Stimulated activated CD4-positive, alpha-beta T cell treated with anti-CD3 and anti-CD28 coated beads, Interleukin-15, amount 100 ng/mL, for 24 hours (primary cell): Measurements from ENCODE around the gene HFE.
"Not testable (repeated sequence)": the region's sequence is repeated elsewhere in the genome, so short reads cannot be mapped to it uniquely, and the experiment has no call there.

Source experiments
- DNase-seq: peaks from one replicate; pipeline ENCODE4 v3.0.0-alpha.2; 2020

The HFE gene

DNA sequence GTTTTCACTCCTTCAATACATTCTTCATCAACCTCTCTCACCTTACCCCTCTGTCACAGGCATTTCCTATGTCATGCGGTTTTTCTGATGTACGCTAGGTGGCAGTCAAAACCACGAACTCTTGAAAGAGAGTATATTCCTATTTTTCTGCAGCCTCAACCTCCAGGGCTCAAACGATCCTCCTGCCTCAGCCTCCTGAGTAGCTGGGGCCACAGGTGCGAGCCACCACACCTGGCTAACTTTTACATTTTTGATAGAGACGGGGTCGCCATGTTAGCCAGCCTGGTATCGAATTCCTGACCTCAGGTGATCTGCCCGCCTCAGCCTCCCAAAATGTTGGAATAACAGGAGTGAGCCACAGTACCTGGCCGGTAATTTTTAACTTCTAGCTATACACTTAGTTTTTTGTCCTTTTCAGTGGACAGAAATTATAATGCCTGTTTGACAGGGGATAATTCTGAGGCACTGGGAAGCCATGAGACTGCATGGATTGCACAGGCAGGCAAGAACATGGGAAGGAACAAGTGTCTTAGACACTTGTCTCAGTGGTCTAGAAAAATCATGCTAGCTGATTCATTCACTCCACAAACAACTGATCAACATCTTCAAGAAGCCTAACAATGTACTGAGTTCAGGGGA lies 22.5 kb upstream of the HFE start:
- peak; percentile 32 for DNase-seq

DNA sequence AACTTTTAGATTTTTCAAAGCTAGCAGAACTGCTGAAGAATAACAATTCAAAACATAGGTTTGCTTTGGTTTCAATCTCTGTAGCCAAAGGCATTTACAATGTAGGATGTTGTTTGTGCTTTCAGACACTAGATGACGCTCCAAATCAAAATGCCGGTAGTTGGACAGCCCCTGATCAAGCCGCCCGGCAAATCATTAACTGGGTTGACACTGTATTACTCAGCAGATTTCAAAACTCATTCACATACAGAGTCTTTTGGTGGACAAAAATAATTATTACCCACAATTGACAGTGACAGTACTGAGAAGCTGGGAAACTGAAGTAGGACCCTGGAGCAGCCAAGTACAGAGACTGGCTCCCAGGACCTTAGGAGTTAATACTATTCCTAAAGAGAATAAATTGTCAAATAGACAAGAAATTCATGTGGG lies 21.3 kb upstream of the HFE start:
- DNase-seq: peak; percentile 57

DNA sequence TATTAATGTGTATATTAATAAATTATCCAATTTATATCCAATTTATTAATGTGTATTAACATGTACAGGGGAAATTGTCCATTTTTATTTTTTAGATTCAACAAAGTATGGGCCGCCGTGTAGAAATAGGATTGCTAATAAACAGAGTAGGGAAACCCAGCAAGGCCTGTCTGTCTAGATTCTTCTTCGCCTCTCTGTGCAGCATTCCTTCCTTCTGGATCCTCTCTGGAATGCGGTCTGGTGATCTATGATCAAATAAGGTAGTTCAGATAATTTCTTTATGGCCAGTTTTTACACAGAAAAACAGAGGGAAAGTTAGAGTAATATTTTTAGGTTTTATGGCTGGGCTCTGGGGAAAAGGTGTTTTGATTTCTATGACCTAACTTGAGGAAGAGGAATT lies 19.9 kb upstream of the HFE start:
- DNase-seq: no peak

DNA sequence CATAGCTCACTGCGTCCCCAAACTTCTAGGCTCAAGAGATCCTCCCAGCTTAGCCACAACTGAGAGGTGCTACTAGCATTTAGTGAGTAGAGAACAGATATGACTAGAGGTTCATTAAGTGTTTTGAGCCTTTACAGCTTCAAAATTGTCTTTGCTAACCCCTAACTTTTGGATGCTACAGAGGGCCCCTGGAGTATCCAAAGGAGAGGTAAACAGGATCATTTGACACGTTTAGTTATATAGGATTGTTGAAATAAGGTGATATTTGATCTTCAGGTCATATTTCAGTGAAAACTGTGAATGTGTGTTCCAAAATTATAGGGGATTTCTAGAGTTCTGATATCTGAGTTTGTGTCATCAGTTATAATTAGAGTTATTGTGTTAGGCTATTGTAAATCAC lies 19.2 kb upstream of the HFE start:
- no peak for DNase-seq

DNA sequence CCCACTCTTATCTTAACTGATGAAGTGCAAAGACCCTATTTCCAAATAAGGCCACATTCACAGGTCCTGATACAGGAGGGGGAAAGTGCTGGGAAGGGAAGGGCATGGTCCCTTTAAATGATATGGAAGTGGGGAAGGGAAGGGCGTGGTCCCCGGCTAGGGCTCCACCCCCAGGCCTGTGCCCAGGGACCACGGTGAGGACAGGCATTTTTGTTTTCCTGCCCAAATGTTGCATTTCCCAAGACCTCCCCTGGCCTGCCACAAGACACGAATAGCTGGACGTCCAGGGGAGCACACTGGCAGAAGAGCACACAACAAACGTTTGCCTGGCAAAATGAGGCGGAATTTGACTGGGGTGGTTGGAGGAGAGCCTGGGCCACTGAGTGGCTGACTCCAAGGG lies 16.1 kb upstream of the HFE start:
- no peak for DNase-seq

DNA sequence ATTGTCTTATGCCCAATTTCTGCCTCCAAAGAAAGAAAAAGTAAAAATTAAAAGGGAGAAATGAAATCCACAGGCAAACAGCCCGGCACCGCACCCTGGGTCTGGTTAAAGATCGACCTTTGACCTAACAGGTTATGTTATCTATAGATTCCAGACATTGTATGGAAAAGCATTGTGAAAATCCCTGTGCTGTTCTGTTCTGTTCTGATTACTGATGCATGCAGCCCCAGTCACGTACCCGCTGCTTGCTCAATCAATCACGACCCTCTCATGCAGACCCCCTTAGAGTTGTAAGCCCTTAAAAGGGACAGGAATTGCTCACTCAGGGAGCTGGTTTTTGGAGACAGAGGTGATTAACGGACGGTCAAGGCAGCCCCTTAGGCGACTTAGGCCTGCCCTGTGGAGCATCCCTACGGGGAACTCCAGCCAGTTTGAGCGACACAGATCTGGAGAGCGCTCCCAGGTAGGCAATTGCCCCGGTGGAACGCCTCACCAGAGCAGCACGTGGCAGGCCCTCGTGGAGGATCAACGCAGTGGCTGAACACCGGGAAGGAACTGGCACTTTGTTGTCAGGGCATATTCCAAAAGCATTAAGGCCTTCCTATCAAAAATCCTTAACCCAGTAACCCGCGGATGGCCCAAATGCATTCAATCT lies 12.0 kb upstream of the HFE start:
- no peak for DNase-seq

DNA sequence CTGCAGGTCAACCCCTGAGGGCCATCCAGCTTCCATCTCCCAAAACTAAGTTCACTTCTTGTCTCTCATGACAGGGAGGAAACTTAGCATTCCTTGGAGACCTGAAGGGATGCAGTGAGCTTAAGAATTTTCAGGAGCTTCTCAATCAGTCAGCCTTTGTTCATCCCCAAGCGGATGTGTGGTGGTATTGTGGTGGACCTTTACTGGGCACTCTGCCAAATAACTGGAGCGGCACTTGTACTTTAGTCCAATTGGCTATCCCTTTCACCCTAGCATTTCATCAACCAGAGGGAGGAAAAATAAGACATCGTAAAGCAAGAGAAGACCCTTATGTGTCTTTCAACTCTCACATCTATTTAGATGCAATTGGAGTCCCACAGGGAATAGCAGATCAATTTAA lies 9.2 kb upstream of the HFE start:
- DNase-seq: not testable (repeated sequence)

DNA sequence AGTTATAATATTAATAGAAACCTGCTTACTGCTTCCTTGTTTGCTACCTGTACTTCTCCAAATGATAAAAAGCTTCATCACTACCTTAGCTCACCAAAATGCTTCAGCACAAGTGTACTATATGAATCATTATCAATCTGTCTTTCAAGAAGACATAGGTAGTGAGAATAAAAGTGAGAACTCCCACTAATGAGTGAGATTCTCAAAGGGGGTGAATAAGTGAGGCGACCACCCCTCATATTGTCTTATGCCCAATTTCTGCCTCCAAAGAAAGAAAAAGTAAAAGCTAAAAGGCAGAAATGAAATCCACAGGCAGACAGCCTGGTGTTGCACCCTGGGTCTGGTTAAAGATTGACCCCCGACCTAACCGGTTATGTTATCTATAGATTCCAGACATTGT lies 6.1 kb upstream of the HFE start:
- DNase-seq: not testable (repeated sequence)

DNA sequence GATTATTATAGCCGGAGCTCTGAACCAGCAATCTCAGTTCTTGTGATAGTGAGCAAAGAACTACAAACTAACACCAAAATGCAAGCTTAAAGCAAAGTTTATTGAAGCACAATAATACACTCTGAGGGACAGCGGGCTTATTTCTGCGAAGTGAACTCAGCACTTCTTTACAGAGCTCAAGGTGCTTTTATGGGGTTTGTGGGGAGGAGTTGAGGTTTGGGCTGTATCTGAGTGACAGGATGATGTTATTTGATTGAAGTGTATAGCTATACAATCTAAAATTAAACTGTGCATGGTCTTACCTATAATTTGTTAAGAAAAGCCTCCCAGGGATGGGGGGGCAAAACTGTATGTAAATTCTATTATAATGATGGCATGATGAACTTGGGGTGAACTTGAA lies 1.0 kb upstream of the HFE start:
- no peak for DNase-seq

DNA sequence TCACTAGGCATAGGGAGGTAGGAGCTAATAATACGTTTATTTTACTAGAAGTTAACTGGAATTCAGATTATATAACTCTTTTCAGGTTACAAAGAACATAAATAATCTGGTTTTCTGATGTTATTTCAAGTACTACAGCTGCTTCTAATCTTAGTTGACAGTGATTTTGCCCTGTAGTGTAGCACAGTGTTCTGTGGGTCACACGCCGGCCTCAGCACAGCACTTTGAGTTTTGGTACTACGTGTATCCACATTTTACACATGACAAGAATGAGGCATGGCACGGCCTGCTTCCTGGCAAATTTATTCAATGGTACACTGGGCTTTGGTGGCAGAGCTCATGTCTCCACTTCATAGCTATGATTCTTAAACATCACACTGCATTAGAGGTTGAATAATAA lies 1.1 kb downstream of the HFE start:
- no peak for DNase-seq

DNA sequence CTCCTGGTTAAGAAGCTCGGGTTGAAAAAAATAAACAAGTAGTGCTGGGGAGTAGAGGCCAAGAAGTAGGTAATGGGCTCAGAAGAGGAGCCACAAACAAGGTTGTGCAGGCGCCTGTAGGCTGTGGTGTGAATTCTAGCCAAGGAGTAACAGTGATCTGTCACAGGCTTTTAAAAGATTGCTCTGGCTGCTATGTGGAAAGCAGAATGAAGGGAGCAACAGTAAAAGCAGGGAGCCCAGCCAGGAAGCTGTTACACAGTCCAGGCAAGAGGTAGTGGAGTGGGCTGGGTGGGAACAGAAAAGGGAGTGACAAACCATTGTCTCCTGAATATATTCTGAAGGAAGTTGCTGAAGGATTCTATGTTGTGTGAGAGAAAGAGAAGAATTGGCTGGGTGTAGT lies 2.0 kb downstream of the HFE start:
- DNase-seq: no peak

DNA sequence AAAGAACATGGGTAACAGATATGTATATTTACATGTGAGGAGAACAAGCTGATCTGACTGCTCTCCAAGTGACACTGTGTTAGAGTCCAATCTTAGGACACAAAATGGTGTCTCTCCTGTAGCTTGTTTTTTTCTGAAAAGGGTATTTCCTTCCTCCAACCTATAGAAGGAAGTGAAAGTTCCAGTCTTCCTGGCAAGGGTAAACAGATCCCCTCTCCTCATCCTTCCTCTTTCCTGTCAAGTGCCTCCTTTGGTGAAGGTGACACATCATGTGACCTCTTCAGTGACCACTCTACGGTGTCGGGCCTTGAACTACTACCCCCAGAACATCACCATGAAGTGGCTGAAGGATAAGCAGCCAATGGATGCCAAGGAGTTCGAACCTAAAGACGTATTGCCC lies 5.2 kb downstream of the HFE start:
- no peak for DNase-seq

DNA sequence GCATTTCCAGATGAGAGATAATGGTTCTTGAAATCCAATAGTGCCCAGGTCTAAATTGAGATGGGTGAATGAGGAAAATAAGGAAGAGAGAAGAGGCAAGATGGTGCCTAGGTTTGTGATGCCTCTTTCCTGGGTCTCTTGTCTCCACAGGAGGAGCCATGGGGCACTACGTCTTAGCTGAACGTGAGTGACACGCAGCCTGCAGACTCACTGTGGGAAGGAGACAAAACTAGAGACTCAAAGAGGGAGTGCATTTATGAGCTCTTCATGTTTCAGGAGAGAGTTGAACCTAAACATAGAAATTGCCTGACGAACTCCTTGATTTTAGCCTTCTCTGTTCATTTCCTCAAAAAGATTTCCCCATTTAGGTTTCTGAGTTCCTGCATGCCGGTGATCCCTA lies 6.8 kb downstream of the HFE start:
- no peak for DNase-seq

DNA sequence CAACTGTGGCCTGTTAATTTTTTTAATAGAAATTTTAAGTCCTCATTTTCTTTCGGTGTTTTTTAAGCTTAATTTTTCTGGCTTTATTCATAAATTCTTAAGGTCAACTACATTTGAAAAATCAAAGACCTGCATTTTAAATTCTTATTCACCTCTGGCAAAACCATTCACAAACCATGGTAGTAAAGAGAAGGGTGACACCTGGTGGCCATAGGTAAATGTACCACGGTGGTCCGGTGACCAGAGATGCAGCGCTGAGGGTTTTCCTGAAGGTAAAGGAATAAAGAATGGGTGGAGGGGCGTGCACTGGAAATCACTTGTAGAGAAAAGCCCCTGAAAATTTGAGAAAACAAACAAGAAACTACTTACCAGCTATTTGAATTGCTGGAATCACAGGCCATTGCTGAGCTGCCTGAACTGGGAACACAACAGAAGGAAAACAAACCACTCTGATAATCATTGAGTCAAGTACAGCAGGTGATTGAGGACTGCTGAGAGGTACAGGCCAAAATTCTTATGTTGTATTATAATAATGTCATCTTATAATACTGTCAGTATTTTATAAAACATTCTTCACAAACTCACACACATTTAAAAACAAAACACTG lies 10.1 kb downstream of the HFE start:
- DNase-seq: peak; percentile 70

DNA sequence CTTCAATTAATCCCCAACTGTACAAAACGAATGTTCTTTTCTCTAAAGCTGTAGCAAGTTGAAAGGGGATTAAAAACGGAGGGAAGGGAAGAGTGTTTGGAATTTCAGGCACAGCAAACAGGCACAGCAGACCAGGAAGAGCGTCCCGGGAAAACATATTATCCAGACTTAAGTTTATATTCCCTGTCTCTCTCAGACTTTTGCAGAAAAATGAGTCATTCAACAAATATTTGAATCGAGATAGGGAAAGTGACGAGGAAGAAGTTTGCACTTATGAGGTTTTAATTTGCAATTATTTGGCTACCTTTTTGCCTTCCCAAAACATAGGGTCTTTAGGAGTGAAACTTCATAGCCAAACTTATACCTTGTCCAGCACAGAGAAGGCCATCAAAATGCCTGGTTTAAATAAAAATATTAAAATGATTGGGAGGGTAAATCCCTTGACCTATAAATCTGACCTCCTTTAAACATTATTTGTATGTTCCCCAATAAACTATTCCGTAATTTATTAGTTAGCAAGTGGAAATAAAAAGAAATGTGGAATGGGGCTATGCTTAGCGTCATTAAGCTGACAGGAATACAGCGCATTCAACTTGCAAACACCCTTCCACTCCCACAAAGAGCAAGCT lies 16.0 kb downstream of the HFE start:
- DNase-seq: no peak

DNA sequence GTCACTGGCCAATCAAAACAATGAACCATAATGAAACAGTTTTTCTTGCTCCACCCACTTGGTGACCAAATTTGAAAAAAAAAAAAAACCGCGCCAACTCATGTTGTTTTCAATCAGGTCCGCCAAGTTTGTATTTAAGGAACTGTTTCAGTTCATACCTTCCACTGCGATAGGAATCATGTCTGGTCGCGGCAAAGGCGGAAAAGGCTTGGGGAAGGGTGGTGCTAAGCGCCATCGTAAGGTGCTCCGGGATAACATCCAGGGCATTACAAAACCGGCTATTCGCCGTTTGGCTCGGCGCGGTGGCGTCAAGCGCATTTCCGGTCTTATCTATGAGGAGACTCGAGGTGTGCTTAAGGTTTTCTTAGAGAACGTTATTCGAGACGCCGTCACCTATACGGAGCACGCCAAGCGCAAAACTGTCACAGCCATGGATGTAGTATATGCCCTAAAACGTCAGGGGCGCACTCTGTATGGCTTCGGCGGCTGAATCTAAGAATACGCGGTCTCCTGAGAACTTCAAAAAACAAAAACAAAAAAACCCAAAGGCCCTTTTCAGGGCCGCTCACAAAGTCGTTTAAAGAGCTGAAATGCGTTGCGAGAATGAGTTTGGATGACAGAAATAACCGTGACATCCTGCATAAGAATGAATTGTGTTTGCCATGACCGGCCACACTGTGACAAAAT lies 16.7 kb downstream of the HFE start:
- peak; percentile 87 for DNase-seq

DNA sequence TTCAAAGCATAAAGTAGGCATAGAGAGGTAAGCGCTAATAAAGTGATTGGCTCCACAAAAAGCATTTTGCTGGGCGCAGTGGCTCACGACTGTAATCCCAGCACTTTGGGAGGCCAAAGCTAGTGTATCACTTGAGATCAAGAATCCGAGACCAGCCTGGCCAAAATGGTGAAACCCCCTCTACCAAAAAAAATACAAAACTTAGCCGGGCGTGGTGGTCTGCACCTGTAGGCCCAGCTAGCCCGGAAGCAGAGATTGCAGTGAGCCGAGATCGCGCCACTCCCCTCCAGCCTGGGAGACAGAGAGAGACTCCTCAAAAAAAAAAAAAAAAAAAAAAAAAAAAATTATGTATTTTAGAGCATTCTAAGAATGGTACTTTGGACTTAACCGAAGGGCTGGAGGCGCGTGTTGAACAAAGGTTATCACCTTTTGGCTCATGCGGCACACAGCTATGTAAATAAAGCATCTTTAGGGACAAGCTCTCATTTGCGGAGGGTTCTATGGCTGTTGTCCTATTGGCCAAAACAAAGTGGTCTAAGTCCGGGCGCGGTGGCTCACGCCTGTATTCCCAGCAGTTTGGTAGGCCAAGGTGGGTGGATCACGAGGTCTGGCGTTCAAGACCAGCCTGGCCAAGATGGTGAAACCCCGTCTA lies 17.4 kb downstream of the HFE start:
- peak; percentile 51 for DNase-seq

DNA sequence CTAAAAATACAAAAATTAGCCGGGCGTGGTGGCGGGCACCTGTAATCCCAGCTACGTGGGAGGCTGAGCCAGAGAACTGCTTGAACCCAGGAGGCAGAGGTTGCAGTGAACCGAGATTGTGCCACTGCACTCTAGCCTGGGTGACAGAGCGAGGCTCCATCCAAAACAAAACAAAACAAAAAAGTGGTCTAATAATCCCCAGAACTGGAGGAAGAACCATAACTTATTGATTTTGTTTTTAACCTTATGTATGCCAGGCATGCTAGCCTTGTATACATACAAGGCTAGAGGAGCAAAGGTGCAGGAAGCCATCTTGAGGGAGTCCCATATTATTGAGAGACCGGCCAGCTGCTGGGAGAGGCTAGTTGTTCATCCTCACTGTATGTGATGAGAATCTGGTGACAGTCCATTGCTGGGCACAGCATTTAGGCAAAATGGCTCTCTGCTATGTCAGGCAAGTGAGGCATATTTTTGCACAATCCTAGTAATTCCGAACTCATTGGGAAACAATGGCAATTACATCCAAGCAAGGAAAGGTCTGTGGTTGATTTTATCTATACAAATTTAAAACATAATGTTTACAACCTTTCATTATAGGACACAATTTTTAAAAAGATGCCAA lies 18.0 kb downstream of the HFE start:
- DNase-seq: no peak

DNA sequence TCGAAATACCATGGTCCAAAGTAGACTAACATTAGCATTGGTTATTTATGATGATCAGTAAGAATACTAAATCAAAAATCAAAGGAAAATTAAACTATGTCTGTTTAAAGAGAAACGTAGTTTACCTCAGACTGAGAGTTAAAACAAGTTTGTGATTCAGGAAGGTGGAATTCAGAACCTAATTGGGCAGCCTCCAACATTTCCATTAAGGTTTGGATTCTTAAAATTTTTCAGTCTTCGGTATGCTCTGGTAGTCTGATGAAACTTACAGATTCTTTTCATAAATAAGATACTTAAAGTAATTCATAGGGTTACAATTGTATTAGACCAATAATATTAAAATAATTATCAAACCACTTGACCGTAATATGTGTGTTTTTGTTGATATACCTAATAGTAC lies 18.6 kb downstream of the HFE start:
- DNase-seq: no peak

DNA sequence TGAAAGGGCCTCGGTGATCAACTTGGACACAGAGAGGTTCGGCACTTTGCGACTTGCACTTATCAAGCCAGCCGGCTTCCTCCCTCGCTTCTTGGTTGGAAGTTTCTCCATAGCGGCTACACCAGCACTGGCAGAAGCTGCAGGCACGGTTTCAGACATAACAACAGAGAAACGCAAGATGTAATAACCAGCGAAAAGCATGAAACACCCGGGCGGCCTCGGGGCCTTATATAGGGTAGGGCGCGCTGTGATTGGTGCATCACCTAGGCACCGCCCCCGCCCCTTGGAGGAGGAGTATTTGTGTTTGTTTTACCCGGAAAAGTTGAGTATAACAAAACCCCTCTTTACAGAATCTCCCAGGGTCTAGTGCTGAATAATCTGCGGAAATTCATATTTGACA lies 20.7 kb downstream of the HFE start:
- no peak for DNase-seq

DNA sequence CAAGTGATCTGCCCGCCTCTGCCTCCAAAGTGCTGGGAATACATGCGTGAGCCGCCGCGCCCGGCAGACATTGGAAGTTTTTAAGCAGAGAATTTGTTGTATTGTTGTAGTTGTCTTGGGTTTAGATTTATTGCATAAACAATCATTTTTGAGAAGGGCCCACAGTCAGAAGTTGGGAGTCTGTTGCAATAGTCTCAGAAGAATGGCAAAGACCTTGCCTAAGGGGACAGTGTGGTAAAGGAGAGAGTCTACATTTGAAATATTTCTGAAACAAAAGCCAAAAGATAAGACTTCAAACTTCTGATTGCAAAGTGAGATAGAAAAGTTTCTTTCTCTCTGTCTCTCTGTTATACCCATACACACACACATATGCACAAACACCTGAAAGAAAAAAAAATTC lies 22.5 kb downstream of the HFE start:
- no peak for DNase-seq

DNA sequence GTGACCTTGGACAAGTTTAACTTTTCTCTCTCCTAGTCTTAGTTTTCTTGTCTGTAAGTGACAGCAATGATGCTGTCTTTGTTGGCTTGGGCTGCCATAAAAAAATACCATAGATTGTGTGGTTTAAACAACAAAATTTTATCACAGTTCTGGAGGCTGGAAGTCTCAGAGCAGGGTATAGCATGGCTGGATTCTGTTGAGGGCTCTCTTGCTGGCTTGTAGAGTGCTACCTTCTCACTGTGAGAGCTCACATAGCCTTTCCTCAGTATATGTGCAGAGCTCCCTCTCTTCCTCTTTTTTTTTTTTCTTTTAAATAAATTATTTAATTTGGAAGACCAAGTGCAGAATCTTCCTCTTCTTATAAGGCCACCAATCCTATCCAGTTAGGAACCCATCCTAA lies 26.3 kb downstream of the HFE start:
- DNase-seq: no peak

DNA sequence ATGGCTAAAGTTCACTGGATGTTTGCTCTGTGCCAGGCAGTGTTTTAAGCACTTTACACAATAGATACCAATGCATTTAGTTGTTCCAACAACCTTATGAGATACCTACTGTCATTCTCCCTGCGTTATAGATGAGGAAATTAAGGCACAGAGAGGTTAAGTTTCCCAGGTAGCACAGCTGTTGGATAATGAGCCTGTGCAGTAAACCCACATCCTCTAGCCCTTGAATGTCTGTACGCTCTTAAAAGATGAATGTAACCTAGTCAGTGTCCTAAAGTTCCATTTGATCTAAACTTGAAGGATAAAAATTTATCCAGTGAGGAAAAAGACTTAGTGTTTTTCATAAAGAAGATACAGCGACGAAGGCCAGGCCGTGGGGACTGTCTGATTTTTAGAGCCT lies 28.0 kb downstream of the HFE start:
- no peak for DNase-seq
